ENCODE data around the gene RPA3.

The RPA3 gene

DNA sequence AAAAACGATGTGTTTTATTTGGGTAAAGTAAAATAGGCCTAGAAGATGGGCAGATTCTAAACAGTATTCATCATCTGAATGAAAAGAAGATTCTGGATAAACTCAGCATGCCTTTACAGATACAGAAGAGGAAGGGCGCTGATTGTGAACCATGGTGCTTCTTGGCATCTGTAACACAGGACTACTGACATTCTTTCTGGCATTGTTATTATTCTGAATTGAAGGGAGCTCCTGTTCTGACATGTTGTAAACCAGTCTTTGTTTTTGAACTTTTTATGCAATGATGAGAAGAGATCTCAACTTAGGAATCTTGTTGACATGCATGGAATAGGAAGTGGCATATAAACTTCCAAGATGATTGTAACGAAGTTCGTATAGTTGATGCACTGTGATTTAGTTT, 13.5 kb downstream of the RPA3 start:
- Histone ChIP-seq H3K9me2 (ENCODE audit: low read depth, low read length) (no peaks in the 10 kb centered on the region), H3K79me2 (ENCODE audit: insufficient read depth, low read length) (no peaks in the 10 kb centered on the region), H3K36me3 (ENCODE audit: insufficient read depth, low read length) (no peaks in the 10 kb centered on the region), H4K20me1 (ENCODE audit: insufficient read depth, low read length) (no peaks in the 10 kb centered on the region), H3K27ac (ENCODE audit: low read depth, low read length, poor library complexity, severe bottlenecking) (no peak overlapping the region), H3K9me3 (ENCODE audit: low read length) (no peaks in the 10 kb centered on the region), H3K4me2 (ENCODE audit: low read length) (no peak overlapping the region), H2AFZ (ENCODE audit: low read length) (no peak overlapping the region), H3K4me3 (ENCODE audit: low read depth, low read length, poor library complexity, severe bottlenecking) (no peak overlapping the region), H3F3A (ENCODE audit: insufficient read depth, low read length) (no peaks in the 10 kb centered on the region), H3K27me3 (ENCODE audit: insufficient read depth, low read length) (no peaks in the 10 kb centered on the region), H3K4me1 (ENCODE audit: insufficient read depth, low read length, severe bottlenecking) (peaks cover 21% of the 10 kb centered on the region), H3K9ac (ENCODE audit: low read length) (no peak overlapping the region)
- no peak for TF ChIP-seq EZH2 (IDR thresholded peaks at IDR 0.05; ENCODE audit: borderline replicate concordance, low read length)
- no peak for TF ChIP-seq CTCF (IDR thresholded peaks at IDR 0.05; ENCODE audit: low read length)

DNA sequence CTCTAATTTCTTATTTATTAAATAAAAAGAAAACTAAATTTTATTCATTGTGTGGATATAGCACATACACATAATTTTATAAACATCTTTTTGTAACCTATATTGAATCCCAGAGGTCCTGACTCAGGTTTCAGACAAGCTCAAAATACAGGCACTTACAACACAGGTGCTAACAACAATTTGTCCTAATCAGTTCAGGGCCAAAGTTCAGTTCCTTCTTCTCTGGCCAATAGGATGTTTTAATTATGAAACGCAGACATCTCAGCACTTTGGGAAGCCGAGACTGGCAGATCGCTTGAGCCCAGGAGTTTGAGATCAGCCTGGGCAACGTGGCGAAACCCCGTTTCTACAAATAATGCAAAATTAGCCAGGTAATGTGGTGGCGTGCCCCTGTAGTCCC, 15.0 kb downstream of the RPA3 start:
- Histone ChIP-seq H3K79me2 (ENCODE audit: insufficient read depth, low read length) (no peaks in the 10 kb centered on the region), H3K4me3 (ENCODE audit: low read depth, low read length, poor library complexity, severe bottlenecking) (no peak overlapping the region), H3K9me3 (ENCODE audit: low read length) (no peaks in the 10 kb centered on the region), H4K20me1 (ENCODE audit: insufficient read depth, low read length) (no peaks in the 10 kb centered on the region), H3K27me3 (ENCODE audit: insufficient read depth, low read length) (no peaks in the 10 kb centered on the region), H3K9me2 (ENCODE audit: low read depth, low read length) (no peaks in the 10 kb centered on the region), H3K4me2 (ENCODE audit: low read length) (no peak overlapping the region), H3K36me3 (ENCODE audit: insufficient read depth, low read length) (no peaks in the 10 kb centered on the region), H3K9ac (ENCODE audit: low read length) (no peak overlapping the region), H3K27ac (ENCODE audit: low read depth, low read length, poor library complexity, severe bottlenecking) (no peak overlapping the region), H2AFZ (ENCODE audit: low read length) (no peak overlapping the region), H3K4me1 (ENCODE audit: insufficient read depth, low read length, severe bottlenecking) (peaks cover 35% of the 10 kb centered on the region), H3F3A (ENCODE audit: insufficient read depth, low read length) (no peaks in the 10 kb centered on the region)
- TF ChIP-seq EZH2 (IDR thresholded peaks at IDR 0.05; ENCODE audit: borderline replicate concordance, low read length) (no peak), CTCF (IDR thresholded peaks at IDR 0.05; ENCODE audit: low read length) (no peak)

DNA sequence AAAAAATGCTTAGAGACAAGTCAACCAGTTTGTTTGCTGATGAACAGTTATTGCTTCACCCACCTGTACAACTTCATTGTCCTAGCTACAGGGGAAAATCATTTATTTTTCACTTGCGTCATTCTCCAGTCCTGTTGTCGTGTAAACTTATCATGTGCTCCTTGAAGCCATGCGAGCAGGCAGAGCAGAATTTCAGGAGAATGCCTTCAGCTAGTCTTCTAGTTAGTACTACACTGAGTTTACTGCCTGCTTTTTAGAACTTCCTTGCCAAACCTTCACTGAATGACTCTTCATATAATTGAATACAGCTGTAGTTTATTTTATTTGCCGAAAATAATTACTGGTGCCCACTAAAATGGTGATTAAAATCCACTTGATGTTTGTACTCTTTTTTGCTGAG, 15.6 kb downstream of the RPA3 start:
- Histone ChIP-seq H3K9ac (ENCODE audit: low read length) (no peak overlapping the region), H3K9me2 (ENCODE audit: low read depth, low read length) (no peaks in the 10 kb centered on the region), H2AFZ (ENCODE audit: low read length) (no peak overlapping the region), H3K27ac (ENCODE audit: low read depth, low read length, poor library complexity, severe bottlenecking) (no peak overlapping the region), H3F3A (ENCODE audit: insufficient read depth, low read length) (no peaks in the 10 kb centered on the region), H3K36me3 (ENCODE audit: insufficient read depth, low read length) (no peaks in the 10 kb centered on the region), H3K4me3 (ENCODE audit: low read depth, low read length, poor library complexity, severe bottlenecking) (no peak overlapping the region), H3K9me3 (ENCODE audit: low read length) (no peaks in the 10 kb centered on the region), H3K4me2 (ENCODE audit: low read length) (no peak overlapping the region), H4K20me1 (ENCODE audit: insufficient read depth, low read length) (no peaks in the 10 kb centered on the region), H3K79me2 (ENCODE audit: insufficient read depth, low read length) (no peaks in the 10 kb centered on the region), H3K4me1 (ENCODE audit: insufficient read depth, low read length, severe bottlenecking) (peaks cover 39% of the 10 kb centered on the region), H3K27me3 (ENCODE audit: insufficient read depth, low read length) (no peaks in the 10 kb centered on the region)
- TF ChIP-seq EZH2 (IDR thresholded peaks at IDR 0.05; ENCODE audit: borderline replicate concordance, low read length), result no peak
- TF ChIP-seq CTCF (IDR thresholded peaks at IDR 0.05; ENCODE audit: low read length), result no peak

Data from OCI-LY1 (cell line).